Tibial artery (tissue), 4 donors: ENCODE data around the gene NEDD4.

ENCODE experiments used
- DNase-seq, 2 donors: peaks; one replicate each; pipeline ENCODE4 v3.0.0-alpha.2; 2019
- H3K27ac ChIP-seq, 2 donors: fragments of 200-600 bp; sonication (generic) in 1 of 2; 1 replicate in 1 of 2; 2 replicates in 1 of 2; pipeline ENCODE4 v1.5.1; 2018 to 2019; ENCODE audit warnings: mild to moderate bottlenecking in 1 of 2
- H3K27me3 ChIP-seq, 2 donors: fragments of 200-600 bp; sonication (generic) in 1 of 2; one replicate each; pipeline versions ENCODE4 v1.5.1 to v1.6.0; 2016 to 2019
- H3K36me3 ChIP-seq, 3 donors: fragments of 200-600 bp; sonication (generic) in 2 of 3; one replicate each; pipeline ENCODE4 v1.5.1; 2016 to 2019; ENCODE audit warnings: mild to moderate bottlenecking in 2 of 3
- H3K4me1 ChIP-seq, 4 donors: fragments of 200-600 bp; sonication (generic) in 2 of 4; 1 replicate in 3 of 4; 2 replicates in 1 of 4; pipeline ENCODE4 v1.5.1; 2016 to 2019
- H3K4me3 ChIP-seq, 2 donors: fragments of 200-600 bp; sonication (generic) in 1 of 2; 1 replicate in 1 of 2; 2 replicates in 1 of 2; pipeline ENCODE4 v1.5.1; 2018 to 2019; ENCODE audit warnings: mild to moderate bottlenecking in 2 of 2
- H3K9me3 ChIP-seq, 3 donors: fragments of 200-600 bp; sonication (generic) in 1 of 3; one replicate each; pipeline ENCODE4 v1.5.1; 2016 to 2019
- intact Hi-C: fragments of 100-400 bp; cut with DNase I; formaldehyde crosslinking; loops from one replicate; pipeline ENCODE4 v1.15.0; 2023; ENCODE audit warnings: low total_unique reads
- TF ChIP-seq, protein P1 (sequence below), 2 experiments: fragments of 200-600 bp in 1 of 2; fragments of 450-650 bp in 1 of 2; IDR thresholded peaks; one replicate each; pipeline ENCODE4 v1.5.1; 2017 to 2019; ENCODE audit warnings: antibody characterized with exemption in 2 of 2, mild to moderate bottlenecking in 1 of 2, moderate library complexity in 1 of 2

The NEDD4 gene

DNA sequence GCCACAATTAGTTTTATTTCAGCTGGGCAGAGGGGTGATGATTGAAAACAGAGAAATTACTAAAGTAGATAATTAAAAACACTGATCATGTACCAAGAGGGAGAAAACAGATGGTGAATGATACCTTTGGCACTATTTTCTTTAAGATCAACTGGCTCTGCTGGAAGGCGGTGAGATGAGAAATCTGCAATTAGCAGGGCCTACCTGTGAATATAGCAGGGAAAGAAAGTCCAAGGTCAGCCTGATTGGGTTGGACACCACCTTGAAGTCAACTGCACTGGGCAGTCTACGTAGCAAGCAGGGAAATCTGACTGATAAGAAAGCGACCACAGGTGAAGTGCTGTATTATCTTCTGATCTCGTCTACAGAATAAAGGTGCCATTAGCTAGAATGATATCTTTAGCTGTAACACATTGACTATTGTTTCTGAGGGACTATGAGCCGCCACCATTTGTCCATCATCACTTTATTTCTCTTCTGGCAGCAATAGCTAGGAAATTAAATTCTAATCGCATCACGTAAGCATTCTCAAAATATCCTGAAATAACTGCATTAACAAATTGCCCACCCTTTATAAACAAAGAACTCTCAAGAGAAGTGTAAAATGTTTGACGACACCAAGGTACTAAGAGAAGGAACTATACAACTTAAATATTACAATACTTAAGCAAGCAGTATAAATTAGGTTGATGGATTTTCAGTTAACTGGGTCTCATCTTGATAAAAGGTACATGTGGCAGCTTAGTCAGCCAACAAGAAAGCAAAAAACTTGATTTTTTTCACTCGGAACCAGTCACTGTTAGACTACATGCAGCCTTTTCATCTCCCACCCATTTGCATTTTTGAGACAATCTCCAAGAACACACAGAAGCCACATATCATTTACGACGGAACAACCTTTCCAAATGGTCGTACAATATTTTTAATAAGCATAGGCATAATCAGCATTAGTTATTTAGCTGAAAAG is 1.3 kb downstream of the NEDD4 start:
- intact Hi-C loops, result loop anchor here (5.0 kb wide), 1 partner anchor 250 kb away; the partner anchor contains the start of gene RFX7
- DNase-seq, result no peak

DNA sequence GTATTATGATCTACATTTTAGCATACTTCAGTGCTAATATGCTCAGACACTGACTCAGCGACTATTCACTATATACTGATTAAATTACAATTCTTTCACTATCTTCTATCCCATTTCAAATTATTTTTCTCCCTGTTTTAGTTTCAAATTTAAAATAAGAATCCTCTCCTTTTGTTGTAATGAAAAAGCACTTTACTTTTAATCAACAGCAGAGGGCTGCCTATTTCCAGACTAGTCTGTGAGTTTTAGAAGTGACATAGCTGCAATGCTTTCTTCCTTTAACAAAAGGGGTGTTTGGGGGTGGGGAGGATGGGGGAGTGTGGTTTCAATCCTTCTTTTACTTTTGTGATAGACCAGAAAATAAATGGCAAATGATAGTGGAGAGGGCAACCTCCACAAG is 2.4 kb downstream of the NEDD4 start:
- DNase-seq, result no peak
- H3K27ac ChIP-seq, result no peak overlapping the region
- peaks cover 0 to 25% (median 15%) of the 10 kb centered on the region in 4 donors for H3K4me1 ChIP-seq
- TF ChIP-seq, protein P1, sequence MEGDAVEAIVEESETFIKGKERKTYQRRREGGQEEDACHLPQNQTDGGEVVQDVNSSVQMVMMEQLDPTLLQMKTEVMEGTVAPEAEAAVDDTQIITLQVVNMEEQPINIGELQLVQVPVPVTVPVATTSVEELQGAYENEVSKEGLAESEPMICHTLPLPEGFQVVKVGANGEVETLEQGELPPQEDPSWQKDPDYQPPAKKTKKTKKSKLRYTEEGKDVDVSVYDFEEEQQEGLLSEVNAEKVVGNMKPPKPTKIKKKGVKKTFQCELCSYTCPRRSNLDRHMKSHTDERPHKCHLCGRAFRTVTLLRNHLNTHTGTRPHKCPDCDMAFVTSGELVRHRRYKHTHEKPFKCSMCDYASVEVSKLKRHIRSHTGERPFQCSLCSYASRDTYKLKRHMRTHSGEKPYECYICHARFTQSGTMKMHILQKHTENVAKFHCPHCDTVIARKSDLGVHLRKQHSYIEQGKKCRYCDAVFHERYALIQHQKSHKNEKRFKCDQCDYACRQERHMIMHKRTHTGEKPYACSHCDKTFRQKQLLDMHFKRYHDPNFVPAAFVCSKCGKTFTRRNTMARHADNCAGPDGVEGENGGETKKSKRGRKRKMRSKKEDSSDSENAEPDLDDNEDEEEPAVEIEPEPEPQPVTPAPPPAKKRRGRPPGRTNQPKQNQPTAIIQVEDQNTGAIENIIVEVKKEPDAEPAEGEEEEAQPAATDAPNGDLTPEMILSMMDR (IDR thresholded peaks at IDR 0.05), result no peak
- H3K4me3 ChIP-seq, result no peak overlapping the region
- H3K9me3 ChIP-seq, result no peaks in the 10 kb centered on the region
- intact Hi-C loops, result loop anchor here (5.0 kb wide), 1 partner anchor 251 kb away; the partner anchor contains the start of gene RFX7
- H3K27me3 ChIP-seq, result no peaks in the 10 kb centered on the region
- no peaks in the 10 kb centered on the region for H3K36me3 ChIP-seq

More for the DNA sequence above, 1.3 kb downstream of the NEDD4 start:
- TF ChIP-seq, protein P1 (IDR thresholded peaks at IDR 0.05), result no peak
- peak overlapping the region; percentile 88 to 95 for H3K27ac ChIP-seq
- H3K4me3 ChIP-seq, result peak overlapping the region; percentile 85 to 87
- no peaks in the 10 kb centered on the region for H3K36me3 ChIP-seq
- peaks cover 0 to 25% (median 15%) of the 10 kb centered on the region in 4 donors for H3K4me1 ChIP-seq
- H3K9me3 ChIP-seq, result no peaks in the 10 kb centered on the region
- no peaks in the 10 kb centered on the region for H3K27me3 ChIP-seq

DNA sequence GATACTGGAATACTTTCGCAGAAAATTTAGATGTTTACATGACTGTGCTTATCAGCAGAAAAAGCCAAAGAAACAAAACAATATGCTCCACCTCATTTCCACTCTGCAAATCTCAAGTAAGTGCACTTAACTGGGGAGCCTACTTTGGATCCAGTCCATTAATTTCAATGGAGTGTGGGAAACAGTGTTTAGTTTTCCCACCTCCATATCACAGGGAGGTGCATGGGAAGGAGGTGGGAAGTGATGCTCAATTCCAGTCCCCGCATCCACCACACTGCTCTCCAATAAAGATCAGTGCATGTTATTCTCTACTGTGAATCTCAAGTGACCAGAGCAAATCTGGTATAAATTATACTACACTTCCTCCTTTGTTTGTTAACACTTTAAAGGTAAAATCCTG is 2.9 kb downstream of the NEDD4 start:
- TF ChIP-seq, protein P1 (IDR thresholded peaks at IDR 0.05), result no peak
- no peaks in the 10 kb centered on the region for H3K36me3 ChIP-seq
- DNase-seq, result no peak
- no peak overlapping the region for H3K4me3 ChIP-seq
- no peak overlapping the region for H3K27ac ChIP-seq
- no peaks in the 10 kb centered on the region for H3K9me3 ChIP-seq
- H3K4me1 ChIP-seq, result peaks cover 0 to 25% (median 15%) of the 10 kb centered on the region in 4 donors
- no peaks in the 10 kb centered on the region for H3K27me3 ChIP-seq
- intact Hi-C loops, result loop anchor here (5.0 kb wide), 1 partner anchor 252 kb away; the partner anchor contains the start of gene RFX7

DNA sequence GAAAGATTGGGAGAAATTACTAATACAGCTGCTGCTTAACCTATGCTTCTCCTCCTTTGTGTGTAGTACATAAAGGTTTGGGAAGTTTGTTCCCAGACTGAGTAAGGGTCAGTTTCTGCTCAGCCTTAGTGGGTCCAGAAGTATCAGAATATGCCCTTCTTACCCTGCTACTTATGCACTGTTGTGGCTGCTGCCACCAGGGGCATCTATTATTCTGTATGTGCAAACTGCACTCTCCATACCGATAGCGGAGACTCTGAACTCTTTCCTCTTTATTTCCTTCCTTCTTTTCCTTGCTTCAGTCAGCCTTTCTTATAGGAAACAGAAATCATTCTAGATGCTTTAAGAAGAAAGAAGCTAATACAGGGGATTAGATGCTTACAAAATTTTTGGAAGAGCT is 4.0 kb downstream of the NEDD4 start:
- H3K36me3 ChIP-seq, result no peaks in the 10 kb centered on the region
- intact Hi-C loops, result no loop called here
- H3K4me3 ChIP-seq, result no peak overlapping the region
- H3K27me3 ChIP-seq, result no peaks in the 10 kb centered on the region
- H3K4me1 ChIP-seq, result peaks cover 0 to 20% (median 13%) of the 10 kb centered on the region in 4 donors
- no peak overlapping the region for H3K27ac ChIP-seq
- no peak for DNase-seq
- H3K9me3 ChIP-seq, result no peaks in the 10 kb centered on the region
- TF ChIP-seq, protein P1 (IDR thresholded peaks at IDR 0.05), result no peak

DNA sequence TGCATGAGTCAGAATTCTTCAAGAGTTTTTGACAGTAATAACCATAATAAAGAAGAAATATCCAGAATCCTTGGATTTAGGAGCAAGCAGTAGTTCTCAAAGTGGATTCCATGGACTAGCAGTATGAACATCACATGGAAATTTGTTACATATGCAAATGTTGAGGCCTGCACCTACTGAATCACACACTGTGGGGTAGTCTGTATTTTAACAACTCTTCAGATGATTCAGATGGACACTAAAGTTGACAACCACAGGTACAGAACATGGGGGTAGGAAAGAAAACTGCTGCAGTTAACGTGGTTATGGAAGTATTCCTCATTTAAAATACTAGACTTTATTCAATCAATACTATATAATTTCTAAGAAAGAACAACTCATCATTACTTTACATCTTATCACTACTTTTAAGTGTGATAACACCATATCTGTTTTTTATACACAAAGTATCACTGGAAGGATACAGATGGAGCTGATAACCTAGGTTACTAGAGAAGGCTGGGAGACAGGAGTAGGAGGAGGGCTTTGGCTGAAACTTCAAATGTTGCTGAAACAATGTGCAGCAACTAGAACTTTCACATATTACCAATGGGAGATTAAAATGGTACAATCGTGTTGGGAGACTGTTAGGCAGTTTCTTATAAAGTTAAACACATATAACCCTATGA is 11.7 kb downstream of the NEDD4 start:
- intact Hi-C loops, result no loop called here
- H3K9me3 ChIP-seq, result no peaks in the 10 kb centered on the region
- H3K27me3 ChIP-seq, result no peaks in the 10 kb centered on the region
- no peak overlapping the region for H3K4me3 ChIP-seq
- H3K36me3 ChIP-seq, result no peaks in the 10 kb centered on the region
- TF ChIP-seq, protein P1 (IDR thresholded peaks at IDR 0.05), result no peak
- H3K27ac ChIP-seq, result no peak overlapping the region
- no peak for DNase-seq
- H3K4me1 ChIP-seq, result no peaks in the 10 kb centered on the region
